A549 (cell line): Measurements from ENCODE around the gene IKZF3. TPM values are rescaled to one million over a fixed set of nuclear protein-coding genes. Genes with fewer than 3 reads are reported as not detected.
A peak's percentile ranks its signal among the peaks of the same experiment; 100 is the strongest.

ENCODE experiments used
- ATAC-seq, 2 experiments: fragments of 200-7000 bp in 1 of 2; fragments of >200 bp in 1 of 2; cut with Nextera tagmentation in 1 of 2; cut with Tn5 transposase in 1 of 2; 3 replicates each; pipeline versions ENCODE4 v1.8.0 to v1.9.1; 2018 to 2020; ENCODE audit warnings: mild to moderate bottlenecking in 1 of 2, moderate library complexity in 1 of 2
- CTCF ChIA-PET: fragments of 300-600 bp; sonication (Branson Sonifier 250); formaldehyde crosslinking; extraction: SDS; loops from one replicate; lab custom pipeline; 2021; ENCODE audit warnings: antibody characterized with exemption, inconsistent platforms; lab: Yijun Ruan, JAX
- POLR2A ChIA-PET: fragments of 350-600 bp; formaldehyde crosslinking; extraction: SDS; loops from one replicate; lab custom pipeline; 2021; ENCODE audit warnings: antibody characterized with exemption, inconsistent platforms; lab: Yijun Ruan, JAX
- DNase-seq, 2 experiments: peaks; one replicate each; pipeline versions ENCODE4 v3.0.0 to v3.0.0-alpha.2; 2011 to 2016; ENCODE audit warnings: low read depth in 1 of 2, low spot score in 1 of 2
- FAIRE-seq: peaks from 2 replicates; lab custom pipeline; 2011; peaks lifted over from hg19 to GRCh38; lab: Jason Lieb, UNC
- H3K27ac ChIP-seq, 2 experiments: fragments of >200 bp; sonication (Bioruptor Twin); formaldehyde crosslinking; 3 replicates each; pipeline ENCODE4 v1.5.1; 2016 to 2017
- H3K4me1 ChIP-seq: fragments of >200 bp; sonication (Bioruptor Twin); formaldehyde crosslinking; 3 replicates; pipeline ENCODE4 v1.6.1; 2016
- H3K4me2 ChIP-seq: fragments of >200 bp; sonication (Bioruptor Twin); formaldehyde crosslinking; 3 replicates; pipeline ENCODE4 v1.6.1; 2016
- H3K4me3 ChIP-seq: fragments of >200 bp; sonication (Bioruptor Twin); formaldehyde crosslinking; 3 replicates; pipeline ENCODE4 v1.5.1; 2016
- H3K9me3 ChIP-seq: fragments of >200 bp; sonication (Bioruptor Twin); formaldehyde crosslinking; 3 replicates; pipeline ENCODE4 v1.6.1; 2016
- CBX8 ChIP-seq: fragments of 200-600 bp; sonication (generic); IDR thresholded peaks from 2 replicates; pipeline ENCODE4 v1.6.1; 2016
- CHD4 ChIP-seq: fragments of 200-600 bp; sonication (generic); IDR thresholded peaks from 2 replicates; pipeline ENCODE4 v1.6.1; 2016; ENCODE audit warnings: antibody characterized with exemption, mild to moderate bottlenecking, borderline replicate concordance
- EHF ChIP-seq: fragments of 250-450 bp; sonication (Bioruptor Pico); IDR thresholded peaks from 2 replicates; pipeline ENCODE4 v1.5.0; 2020; ENCODE audit warnings: mild to moderate bottlenecking
- EHMT2 ChIP-seq: fragments of 200-600 bp; sonication (generic); IDR thresholded peaks from 2 replicates; pipeline ENCODE4 v1.6.1; 2016; ENCODE audit warnings: antibody characterized with exemption, low read depth, mild to moderate bottlenecking, moderate library complexity
- ESRRA ChIP-seq: fragments of 150-350 bp; IDR thresholded peaks from 2 replicates; pipeline ENCODE4 v1.6.1; 2014; ENCODE audit warnings: mild to moderate bottlenecking, low read length, borderline replicate concordance
- FOSB ChIP-seq: fragments of 250-450 bp; sonication (Bioruptor Pico); IDR thresholded peaks from 2 replicates; pipeline ENCODE4 v1.5.0; 2020; ENCODE audit warnings: mild to moderate bottlenecking, moderate library complexity
- HEYL ChIP-seq: fragments of 250-450 bp; sonication (Bioruptor Pico); IDR thresholded peaks from 2 replicates; pipeline ENCODE4 v1.8.0; 2021; ENCODE audit warnings: mild to moderate bottlenecking, moderate library complexity
- HOXA7 ChIP-seq: fragments of 250-450 bp; sonication (Bioruptor Pico); IDR thresholded peaks from 2 replicates; pipeline ENCODE4 v1.5.0; 2020; ENCODE audit warnings: mild to moderate bottlenecking, moderate library complexity
- JUN ChIP-seq, 2 experiments: fragments of >200 bp; sonication (Bioruptor Twin); formaldehyde crosslinking; IDR thresholded peaks; 2 replicates in 1 of 2; 3 replicates in 1 of 2; pipeline ENCODE4 v1.6.1; 2016 to 2017
- JUNB ChIP-seq: fragments of >200 bp; sonication (Bioruptor Twin); formaldehyde crosslinking; IDR thresholded peaks from 2 replicates; pipeline ENCODE4 v1.6.1; 2016
- MAZ ChIP-seq: fragments of 150-350 bp; IDR thresholded peaks from 2 replicates; pipeline ENCODE4 v1.6.1; 2014; ENCODE audit warnings: antibody characterized with exemption, low read depth, low read length, borderline replicate concordance
- MYC ChIP-seq: IDR thresholded peaks from 2 replicates; pipeline ENCODE4 v1.6.1; 2012; ENCODE audit warnings: mild to moderate bottlenecking, inconsistent platforms, low read length, improper control_type of control experiment, borderline replicate concordance
- NPAS2 ChIP-seq: fragments of 250-450 bp; sonication (Bioruptor Pico); IDR thresholded peaks from 2 replicates; pipeline ENCODE4 v1.8.0; 2022; ENCODE audit warnings: mild to moderate bottlenecking, moderate library complexity, borderline replicate concordance
- RAD21 ChIP-seq, 2 experiments: fragments of >200 bp in 1 of 2; sonication (Bioruptor Twin) in 1 of 2; formaldehyde crosslinking in 1 of 2; IDR thresholded peaks in 1 of 2; conservative IDR thresholded peaks in 1 of 2; 2 replicates in 1 of 2; 3 replicates in 1 of 2; pipeline ENCODE4 v1.6.1; 2012 to 2018; ENCODE audit warnings: inconsistent platforms in 1 of 2
- RFX5 ChIP-seq: fragments of 450-650 bp; IDR thresholded peaks from 2 replicates; pipeline ENCODE4 v1.7.1; 2014; ENCODE audit warnings: antibody characterized with exemption, mild to moderate bottlenecking, moderate library complexity
- TP53 ChIP-seq: fragments of 250-450 bp; sonication (Bioruptor Pico); IDR thresholded peaks from 2 replicates; pipeline ENCODE4 v1.5.0; 2021; ENCODE audit warnings: mild to moderate bottlenecking, moderate library complexity
- ZC3H11A ChIP-seq: fragments of 450-650 bp; IDR thresholded peaks from 2 replicates; pipeline ENCODE4 v1.6.1; 2014; ENCODE audit warnings: antibody characterized with exemption, mild to moderate bottlenecking
- ZFP36 ChIP-seq: fragments of 450-650 bp; IDR thresholded peaks from 2 replicates; pipeline ENCODE4 v1.6.1; 2014; ENCODE audit warnings: borderline replicate concordance; ENCODE audit not compliant: partially characterized antibody
- ZSCAN20 ChIP-seq: fragments of 250-450 bp; sonication (Bioruptor Pico); IDR thresholded peaks from 2 replicates; pipeline ENCODE4 v1.8.0; 2022; ENCODE audit warnings: mild to moderate bottlenecking, moderate library complexity
- WGBS: methylation state at CpG from one replicate; pipeline ENCODE4 v1.1.6; 2017; ENCODE audit errors: missing lambda C conversion rate; 5-methylcytosine and 5-hydroxymethylcytosine counted together
- polyA plus RNA-seq, 4 experiments: library from polyadenylated mRNA; depleted of rRNA in 3 of 4; stranded (reverse); fragments of >200 nt; fragmentation: RNase III in 1 of 4; extraction: RNeasy Plus Mini Kit Qiagen cat#74134 plus additional on column Dnase treatment in 1 of 4; gene quantifications; 2 replicates in 3 of 4; 3 replicates in 1 of 4; pipeline ENCODE4 v1.2.3, GENCODE V29; 2011 to 2017
- TF ChIP-seq, protein P1 (sequence below): IDR thresholded peaks from 2 replicates; pipeline ENCODE4 v1.6.1; 2012
- TF ChIP-seq, protein P2 (sequence below): IDR thresholded peaks from 2 replicates; pipeline ENCODE4 v1.6.1; 2012; ENCODE audit warnings: low read depth, borderline replicate concordance
- TF ChIP-seq, protein P3 (sequence below): fragments of >200 bp; sonication (Bioruptor Twin); formaldehyde crosslinking; IDR thresholded peaks from 3 replicates; pipeline ENCODE4 v1.6.1; 2016

Gene IKZF3
- polyA plus RNA-seq, 2 of the 4 experiments (the other 2 are of a cell fraction): not detected

DNA sequence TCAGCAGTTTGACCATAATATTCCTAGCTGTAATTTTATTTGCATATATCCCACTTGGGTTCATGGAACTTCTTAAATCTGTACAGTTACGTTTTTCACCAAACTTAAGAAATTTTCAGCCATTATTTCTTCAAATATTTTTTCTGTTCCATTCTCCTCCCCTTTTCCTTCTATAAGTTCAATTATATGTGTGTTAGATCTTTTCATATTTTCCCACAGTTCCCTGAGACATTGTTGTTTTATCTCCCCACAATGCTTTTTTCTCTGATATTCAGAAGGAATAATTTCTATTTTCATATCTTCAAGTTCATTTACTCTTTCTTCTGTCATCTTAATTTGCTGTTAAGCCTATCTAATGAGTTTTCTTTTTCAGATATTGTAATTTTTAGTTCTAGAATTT, 26.1 kb downstream of the IKZF3 start:
- POLR2A ChIA-PET: no interaction called here
- FAIRE-seq (no peak), DNase-seq (no peak)
- no peaks in the 10 kb centered on the region for H3K4me1 ChIP-seq
- H3K9me3 ChIP-seq: peaks cover 38% of the 10 kb centered on the region; the same call in 2 of the 3 replicates
- TF ChIP-seq JUN (IDR thresholded peaks at IDR 0.05): no peak
- TF ChIP-seq RAD21 (conservative IDR thresholded peaks at IDR 0.05 in 1 of 2, IDR thresholded peaks at IDR 0.05 in 1 of 2): no peak
- no peak for TF ChIP-seq ZFP36
- no peak for TF ChIP-seq JUNB
- TF ChIP-seq, protein P1, sequence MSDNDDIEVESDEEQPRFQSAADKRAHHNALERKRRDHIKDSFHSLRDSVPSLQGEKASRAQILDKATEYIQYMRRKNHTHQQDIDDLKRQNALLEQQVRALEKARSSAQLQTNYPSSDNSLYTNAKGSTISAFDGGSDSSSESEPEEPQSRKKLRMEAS: no peak
- no peak for TF ChIP-seq RFX5
- TF ChIP-seq CBX8: no peak
- TF ChIP-seq, all 56 proteins: peak for 0
- H3K27ac ChIP-seq: no peak overlapping the region
- ATAC-seq: no peak
- CTCF ChIA-PET: interaction anchor here (1.0 kb wide), 1 partner anchor 36 kb away, joined by 3 read pairs; no protein-coding TSS in a partner anchor
- 1% methylated on average over 1 of the region's 1 CpG for WGBS
- H3K4me2 ChIP-seq: no peak overlapping the region
- H3K4me3 ChIP-seq: no peak overlapping the region

DNA sequence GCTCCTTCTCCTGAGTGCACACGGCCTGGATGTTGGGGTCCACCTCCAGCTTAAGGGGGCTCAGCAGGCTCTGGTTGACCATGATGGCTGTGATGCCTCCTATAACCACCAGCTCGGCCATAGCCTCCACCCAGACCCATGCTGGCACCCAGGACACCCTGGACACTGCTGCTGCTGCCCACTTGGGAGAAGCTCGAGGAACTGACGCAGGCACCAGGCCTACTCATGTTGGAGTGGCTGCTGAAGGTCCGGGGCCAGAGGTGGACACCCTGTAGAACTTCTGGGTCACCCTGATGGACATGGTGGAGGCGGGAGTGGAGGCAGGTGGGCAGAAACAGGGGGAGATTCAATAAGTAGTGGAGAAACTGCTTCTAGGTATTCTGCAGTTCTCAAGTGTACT, 28.0 kb downstream of the IKZF3 start:
- no peak for DNase-seq
- Histone ChIP-seq H3K4me1 (no peaks in the 10 kb centered on the region), H3K27ac (no peak overlapping the region), H3K4me2 (no peak overlapping the region), H3K9me3 (peaks cover 38% of the 10 kb centered on the region; the same call in 2 of the 3 replicates), H3K4me3 (no peak overlapping the region)
- ChIA-PET CTCF (interaction anchor here (0.6 to 1.1 kb wide), 2 partner anchors 9 to 107 kb away, joined by 3 to 4 read pairs; no protein-coding TSS in a partner anchor), POLR2A (no interaction called here)
- no peak for FAIRE-seq
- WGBS: 4% methylated on average over 3 of the region's 6 CpGs
- no peak for TF ChIP-seq TP53
- TF ChIP-seq FOSB (CRISPR knock-in tag): no peak
- TF ChIP-seq, protein P2, sequence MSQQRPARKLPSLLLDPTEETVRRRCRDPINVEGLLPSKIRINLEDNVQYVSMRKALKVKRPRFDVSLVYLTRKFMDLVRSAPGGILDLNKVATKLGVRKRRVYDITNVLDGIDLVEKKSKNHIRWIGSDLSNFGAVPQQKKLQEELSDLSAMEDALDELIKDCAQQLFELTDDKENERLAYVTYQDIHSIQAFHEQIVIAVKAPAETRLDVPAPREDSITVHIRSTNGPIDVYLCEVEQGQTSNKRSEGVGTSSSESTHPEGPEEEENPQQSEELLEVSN: no peak
- TF ChIP-seq RFX5: no peak
- no peak for TF ChIP-seq EHF
- TF ChIP-seq NPAS2: no peak
- no peak for TF ChIP-seq ZSCAN20 (CRISPR knock-in tag)
- no peak for TF ChIP-seq ZC3H11A
- TF ChIP-seq CHD4: no peak
- TF ChIP-seq MAZ: no peak
- TF ChIP-seq EHMT2: no peak
- TF ChIP-seq HEYL (CRISPR knock-in tag): no peak
- ATAC-seq: no peak

DNA sequence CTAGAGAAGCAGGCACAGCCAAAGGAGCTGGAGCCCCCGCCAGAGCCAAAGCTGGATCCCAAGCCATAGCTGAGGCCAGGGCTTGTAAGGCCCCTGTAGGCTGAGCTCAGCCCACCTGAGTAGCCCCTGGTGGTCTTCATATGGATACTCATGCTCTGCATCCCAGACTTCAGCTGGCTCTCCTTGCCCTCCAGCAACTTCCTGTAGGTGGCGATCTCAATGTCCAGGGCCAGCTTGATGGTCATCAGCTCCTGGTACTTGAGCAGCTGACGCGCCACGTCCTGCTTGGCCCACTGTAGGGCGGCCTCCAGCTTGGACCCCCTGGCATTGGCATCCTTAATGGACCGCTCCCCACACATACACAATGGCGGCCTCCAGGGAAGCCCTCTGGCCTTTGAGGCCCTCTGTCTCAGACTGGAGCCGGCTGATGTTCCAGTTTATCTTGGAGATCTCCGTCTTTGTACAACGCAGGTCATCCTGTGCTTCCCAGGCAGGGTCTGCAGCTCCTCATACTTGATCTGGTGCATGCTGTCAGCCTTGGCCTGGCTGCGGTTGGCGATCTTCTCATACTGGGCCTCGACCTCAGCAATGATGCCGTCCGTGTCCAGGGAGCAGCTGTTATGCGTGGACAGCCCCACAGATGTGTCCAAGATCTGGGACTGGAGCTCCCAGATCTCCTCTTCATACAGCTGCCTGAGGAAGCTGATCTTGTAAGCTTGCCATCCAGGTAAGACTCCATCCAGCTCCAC, 28.9 kb downstream of the IKZF3 start:
- FAIRE-seq: no peak
- Histone ChIP-seq H3K27ac (no peak overlapping the region), H3K4me1 (no peaks in the 10 kb centered on the region), H3K4me3 (no peak overlapping the region), H3K9me3 (peaks cover 38% of the 10 kb centered on the region; the same call in 2 of the 3 replicates), H3K4me2 (no peak overlapping the region)
- WGBS: 74% methylated on average over 16 of the region's 17 CpGs
- ATAC-seq: peak; percentile 30 to 31; a peak in 1 of 6 replicates
- no peak for DNase-seq
- TF ChIP-seq, protein P3, sequence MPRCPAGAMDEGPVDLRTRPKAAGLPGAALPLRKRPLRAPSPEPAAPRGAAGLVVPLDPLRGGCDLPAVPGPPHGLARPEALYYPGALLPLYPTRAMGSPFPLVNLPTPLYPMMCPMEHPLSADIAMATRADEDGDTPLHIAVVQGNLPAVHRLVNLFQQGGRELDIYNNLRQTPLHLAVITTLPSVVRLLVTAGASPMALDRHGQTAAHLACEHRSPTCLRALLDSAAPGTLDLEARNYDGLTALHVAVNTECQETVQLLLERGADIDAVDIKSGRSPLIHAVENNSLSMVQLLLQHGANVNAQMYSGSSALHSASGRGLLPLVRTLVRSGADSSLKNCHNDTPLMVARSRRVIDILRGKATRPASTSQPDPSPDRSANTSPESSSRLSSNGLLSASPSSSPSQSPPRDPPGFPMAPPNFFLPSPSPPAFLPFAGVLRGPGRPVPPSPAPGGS: no peak
- no peak for TF ChIP-seq MYC
- no peak for TF ChIP-seq HOXA7 (CRISPR knock-in tag)
- TF ChIP-seq ESRRA: no peak
- POLR2A ChIA-PET: no interaction called here
- CTCF ChIA-PET: interaction anchor here (0.9 to 1.7 kb wide), 3 partner anchors 12 to 106 kb away, joined by 3 to 4 read pairs (median 3); no protein-coding TSS in a partner anchor
